ENCODE measurements around the gene ABLIM1.

The ABLIM1 gene

DNA sequence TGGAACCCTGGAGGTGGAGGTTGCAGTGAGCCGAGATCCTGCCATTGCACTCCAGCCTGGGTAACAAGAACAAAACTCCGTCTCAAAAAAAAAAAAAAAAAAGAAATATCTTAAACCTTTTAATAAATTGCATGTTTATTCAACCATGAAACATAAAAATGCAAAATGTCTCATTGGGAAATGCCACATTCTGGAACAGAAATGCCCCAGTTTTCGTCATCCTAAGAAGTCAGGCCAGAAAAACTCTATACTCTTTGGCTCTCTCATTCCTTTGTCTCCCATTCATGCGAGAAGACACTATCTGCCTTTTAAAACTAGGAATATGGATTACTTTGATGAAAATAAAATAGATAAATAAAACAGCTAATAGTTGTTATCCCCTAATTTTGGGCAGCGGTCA, 21.5 kb upstream of the ABLIM1 start:
- DNase-seq: no peak

DNA sequence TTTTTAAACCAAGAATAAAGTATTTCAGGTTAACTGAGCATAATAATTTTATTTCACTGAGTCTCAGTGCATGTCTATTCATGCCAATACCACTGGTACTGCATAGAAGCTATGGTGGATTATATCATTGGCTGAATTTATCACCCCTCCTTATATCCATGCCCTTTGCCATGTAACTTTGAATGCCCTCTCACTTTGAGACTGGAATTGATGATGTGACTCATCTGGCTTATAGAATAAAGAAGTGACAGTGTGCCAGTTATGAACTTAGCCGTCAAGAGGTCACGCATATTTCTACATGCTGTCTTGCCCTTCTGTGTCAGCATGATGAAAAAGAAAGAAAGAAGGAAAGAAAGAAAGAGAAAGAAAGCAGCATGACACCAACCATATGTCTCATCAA, 20.7 kb upstream of the ABLIM1 start:
- no peak for DNase-seq

DNA sequence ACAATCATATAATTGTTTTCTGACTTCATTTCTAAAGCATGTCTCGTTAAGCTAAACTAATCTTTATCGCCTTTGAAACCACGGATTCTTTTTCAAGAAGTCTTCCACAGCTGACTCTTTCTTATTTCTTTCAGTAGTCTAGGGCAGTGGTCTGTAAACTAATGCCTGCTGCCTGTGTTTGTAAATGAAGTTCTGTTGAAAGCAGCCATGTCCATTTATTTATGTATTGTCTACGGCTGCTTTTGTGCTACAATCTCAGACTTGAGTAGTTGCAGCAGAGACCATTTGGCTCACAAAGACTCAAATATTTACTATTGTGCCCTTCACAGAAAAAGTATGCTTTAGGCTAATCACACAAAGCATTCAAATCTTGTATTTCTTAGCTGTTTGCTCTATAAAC, 20.3 kb upstream of the ABLIM1 start:
- DNase-seq: no peak

DNA sequence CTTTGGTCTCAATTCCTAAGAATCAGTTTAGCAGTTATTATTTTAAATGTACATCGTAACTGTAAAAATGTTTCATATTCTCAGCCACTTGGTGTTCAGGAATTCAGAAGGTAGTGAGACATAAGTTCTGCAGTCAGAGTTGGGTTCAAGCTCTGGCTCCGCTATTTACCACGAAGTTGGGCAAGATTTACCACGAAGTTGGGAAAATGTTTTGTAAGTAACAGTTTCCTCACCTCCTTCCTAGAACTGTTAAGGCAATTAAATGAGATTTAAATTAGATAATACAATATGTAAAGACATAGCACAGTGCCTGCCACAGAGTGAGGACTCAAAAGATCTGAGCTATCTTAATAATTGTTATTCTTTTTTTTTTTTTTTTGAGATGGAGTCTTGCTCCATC, 16.3 kb upstream of the ABLIM1 start:
- no peak for DNase-seq

DNA sequence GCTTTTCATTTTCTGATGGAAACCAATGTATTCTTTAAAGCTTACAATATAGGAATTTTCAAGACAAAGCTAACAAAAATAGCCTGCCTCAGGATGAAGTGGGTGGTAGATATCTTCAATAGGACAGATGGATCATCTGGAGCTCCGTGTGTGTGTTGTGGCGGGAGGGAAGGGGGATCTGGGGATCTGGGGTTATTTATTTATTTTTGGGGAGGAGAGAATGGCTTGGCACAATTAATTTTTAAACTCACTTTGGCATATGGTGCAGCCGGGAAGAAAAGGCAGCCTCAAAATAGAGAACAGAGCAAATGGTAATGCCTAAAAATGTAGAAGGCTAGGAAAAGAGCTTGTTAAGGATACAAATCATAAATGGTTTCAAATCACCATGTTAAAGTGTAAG, 11.6 kb upstream of the ABLIM1 start:
- DNase-seq: no peak

DNA sequence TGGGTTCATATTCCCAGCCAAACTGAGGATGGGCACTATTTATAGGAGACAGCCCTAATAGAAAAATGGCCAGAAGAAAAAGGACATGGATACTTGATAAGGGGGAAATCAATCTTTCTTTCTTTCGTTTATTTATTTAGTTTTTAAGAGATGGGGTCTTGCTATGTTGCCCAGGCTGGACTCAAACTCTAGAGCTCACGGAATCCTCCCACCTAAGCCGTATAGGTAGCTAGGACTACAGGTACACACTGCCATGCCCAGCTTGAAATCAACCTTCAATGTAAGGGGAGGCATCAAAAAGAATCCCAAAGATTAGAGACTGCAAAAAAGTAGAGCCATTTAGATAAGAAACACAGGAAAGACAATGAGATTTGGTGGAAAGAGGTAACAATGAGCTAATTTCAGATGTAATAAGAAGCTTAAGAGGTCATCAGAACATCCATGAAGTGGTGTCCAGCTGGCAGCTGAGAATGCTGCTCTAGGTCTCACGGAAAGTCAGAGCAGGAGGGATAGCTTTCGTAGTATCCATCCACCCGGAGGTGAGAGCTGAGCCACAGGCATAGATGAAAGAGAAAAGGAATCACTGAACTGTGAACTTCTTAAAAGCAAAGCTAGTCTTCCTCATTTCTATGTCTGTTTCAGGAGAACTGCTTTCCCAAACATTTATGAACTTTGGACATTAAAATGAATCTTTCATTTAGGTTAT, 10.5 kb upstream of the ABLIM1 start:
- no peak for DNase-seq

DNA sequence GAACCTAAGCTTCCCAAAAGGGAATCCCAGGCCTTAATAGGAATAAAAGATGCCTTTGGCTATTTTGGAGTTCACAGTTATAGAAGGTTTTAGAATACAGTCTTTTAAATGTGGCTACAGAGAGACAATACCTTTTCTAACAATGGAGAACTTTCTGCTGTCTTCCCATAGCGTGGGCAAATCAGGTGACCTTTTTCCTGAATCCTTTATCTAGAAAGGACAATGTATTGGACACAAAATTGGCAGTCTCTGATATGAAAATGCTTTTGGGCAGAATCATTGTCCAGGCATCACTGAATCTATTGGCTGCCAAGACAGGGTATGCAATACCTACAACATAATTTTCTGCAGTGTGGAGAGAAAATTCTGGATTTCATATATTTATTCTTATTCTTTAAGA, 7.8 kb upstream of the ABLIM1 start:
- DNase-seq: no peak

DNA sequence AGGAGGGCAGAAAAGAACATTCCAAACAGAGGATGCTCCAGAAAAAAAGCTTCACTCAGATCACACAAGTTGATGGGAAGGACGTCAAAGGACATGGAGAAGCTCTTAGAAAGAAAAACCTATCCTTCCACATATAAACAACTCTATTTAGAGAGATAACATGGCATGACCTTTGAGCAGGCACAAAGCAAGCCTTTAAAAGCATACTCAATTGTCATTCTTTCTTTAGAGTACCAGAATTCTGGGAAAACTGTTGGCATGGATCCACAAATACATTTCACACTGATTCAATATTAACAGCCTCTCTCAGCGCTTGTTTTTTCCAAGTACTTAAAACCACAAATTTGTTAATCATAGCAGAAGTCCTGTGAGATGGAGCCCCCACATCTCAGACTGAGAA, 7.3 kb upstream of the ABLIM1 start:
- DNase-seq: no peak

DNA sequence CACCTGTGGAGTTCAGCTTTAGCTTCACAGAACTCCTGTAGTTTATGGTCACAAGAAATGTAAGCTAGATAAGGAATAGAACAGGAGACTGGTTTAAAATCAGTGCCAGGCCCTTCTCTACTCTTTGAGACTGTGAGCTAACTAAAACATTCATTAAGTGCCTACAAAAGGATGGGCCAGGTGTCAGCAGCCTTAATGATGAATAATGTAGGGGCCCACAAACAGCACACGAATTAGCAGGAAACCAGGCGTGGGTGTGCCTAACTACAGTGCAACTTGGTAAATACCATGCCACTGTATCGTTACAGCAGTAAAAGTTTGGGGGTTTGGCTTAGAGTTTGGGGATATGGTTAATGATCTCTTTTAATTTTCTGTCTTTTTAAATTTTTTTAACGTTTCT, 6.1 kb upstream of the ABLIM1 start:
- no peak for DNase-seq

DNA sequence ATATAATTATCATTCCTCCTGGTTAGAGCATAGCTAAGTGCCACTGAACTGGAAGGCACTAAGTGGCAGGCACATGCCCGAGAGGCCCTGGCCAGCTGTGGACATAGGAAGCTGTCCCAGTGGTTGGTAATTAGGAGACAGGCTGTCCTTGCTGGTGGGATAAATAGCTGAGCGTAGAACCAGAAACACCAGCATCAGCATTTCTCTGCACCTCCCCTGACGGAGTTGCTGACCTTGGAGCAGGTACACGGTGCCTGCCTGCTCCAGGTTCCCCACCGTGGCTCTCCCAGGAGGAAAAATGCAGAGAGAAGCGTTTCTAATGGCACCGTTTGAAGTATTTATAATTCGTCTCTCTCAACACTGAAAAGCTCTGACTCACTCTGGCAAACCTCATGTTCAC, 5.6 kb upstream of the ABLIM1 start:
- no peak for DNase-seq

DNA sequence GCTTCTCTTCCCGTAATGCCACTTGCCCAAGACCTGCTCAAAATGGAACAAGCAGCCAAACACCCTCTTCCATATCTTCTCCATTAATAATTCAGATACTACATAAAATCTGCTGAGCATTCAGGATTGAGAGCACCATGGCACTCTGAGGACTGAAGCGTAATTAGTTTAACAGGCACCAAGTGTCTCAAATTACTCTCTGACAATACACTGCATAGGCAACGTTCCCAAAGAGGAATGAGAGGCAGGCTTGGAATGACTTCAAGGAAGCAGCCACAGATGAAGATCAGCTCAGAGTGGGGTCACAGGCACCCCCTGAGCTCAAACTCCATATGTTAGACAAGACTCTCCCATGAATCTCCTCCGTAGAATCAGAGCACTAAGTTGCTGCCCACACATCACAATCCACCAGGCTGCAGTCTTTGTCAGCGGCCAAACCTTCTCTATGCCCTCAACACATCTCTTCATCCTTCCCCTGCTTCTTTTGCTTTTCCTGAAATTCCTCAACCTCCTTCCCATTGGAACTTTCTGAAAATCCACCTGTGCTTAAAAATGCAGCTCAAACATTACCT, 4.7 kb upstream of the ABLIM1 start:
- no peak for DNase-seq

DNA sequence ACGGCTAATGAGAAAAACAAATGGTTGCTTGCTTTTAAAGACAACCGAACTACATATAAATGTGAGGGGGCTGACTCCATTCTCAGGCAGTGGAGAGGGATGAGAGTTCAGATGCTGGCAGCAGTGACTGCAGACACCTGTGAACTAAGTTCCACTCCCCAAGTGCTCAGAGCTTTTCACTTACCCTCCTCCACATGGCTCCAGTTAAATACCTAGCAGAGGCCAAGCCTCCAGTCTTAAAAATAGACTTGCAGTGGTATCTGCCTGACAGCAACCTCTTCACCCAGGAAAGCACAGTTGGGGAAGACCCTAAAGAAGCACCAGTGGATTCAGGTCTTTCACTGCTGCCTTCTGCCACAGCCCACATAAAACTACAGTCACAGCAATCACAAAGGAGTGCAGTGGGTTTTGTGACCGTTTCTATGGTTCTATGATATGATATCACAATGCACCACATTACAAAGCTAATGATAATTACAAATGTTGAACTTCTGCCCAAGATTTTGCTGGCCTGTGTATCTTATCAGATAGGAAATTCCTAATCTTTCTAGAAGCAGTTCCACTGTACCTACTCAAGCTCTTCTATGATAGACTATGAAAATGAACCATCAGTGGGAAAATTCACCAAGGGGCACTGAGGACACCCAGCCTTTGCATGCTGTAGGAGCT, 3.3 kb upstream of the ABLIM1 start:
- DNase-seq: no peak

DNA sequence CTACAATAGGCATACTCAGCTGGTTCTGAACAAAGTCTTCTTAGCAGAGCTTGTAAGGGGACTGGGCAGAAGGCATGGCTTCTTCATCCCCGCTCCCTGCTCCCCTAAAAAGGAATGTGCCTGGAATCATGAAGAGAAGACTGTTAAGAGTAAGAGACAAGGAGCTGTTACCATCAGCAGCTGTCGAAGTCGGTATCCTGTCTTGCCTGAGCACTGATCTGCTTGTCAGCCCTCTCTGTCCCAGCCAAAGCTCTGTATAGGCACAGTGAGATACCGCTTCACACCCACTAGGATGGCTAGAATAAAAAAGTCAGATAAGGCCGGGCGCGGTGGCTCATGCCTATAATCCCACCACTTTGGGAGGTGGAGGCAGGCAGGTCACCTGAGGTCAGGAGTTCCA, 2.4 kb downstream of the ABLIM1 start:
- DNase-seq: no peak

DNA sequence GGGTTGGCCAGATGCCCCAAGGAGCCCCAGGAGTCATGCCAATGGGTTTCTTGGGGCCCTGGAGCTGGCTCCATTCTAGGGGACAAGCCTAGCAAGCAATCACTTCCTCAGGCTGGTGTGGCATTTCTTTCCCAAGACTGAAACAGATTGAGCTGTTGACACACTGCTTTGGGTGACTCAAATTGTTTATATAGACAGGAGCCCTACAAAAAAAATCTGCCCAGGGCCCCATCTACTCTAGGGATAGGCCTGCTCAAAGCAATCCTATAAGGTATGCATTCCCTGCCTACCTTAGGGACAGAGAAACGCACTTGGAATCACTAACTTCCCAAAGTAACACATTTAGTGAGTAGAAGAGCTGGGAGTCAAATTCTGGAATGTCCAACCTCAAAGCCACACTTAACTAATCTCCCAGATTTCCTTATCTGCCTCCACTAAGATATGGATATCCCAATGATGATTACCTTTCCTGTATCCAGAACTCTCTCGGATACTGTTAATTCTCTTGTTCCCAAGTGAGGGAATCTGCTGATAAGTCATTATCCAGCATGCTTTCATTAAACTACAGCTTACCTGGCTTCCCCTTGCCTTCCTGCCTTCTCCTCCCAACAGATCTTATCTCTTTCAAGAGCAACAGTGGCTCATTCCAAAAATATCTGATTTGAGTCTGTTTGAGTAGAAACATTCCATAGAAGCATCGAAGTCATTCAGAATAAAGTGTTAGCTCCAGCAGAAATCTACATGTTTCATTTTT, 3.1 kb downstream of the ABLIM1 start:
- DNase-seq: no peak

DNA sequence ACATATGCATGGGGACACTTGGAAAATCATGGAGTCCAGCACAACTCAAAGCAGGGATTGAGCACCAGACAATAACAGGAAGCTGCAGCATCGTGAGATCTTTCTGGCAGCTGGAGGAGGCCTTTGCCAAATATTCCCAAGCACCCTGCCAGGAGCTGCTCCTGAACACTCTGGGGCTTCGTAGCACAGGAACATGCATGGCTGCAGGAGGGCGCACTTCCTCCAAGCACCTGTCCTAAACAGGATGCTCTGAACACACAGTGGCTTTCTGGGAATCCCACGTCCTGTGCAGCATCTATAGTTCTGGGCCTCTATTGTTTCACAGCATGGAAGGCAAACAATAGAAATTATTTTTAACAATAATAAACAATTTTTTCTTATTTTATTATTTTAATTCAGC, 4.1 kb downstream of the ABLIM1 start:
- DNase-seq: peak; percentile 58

DNA sequence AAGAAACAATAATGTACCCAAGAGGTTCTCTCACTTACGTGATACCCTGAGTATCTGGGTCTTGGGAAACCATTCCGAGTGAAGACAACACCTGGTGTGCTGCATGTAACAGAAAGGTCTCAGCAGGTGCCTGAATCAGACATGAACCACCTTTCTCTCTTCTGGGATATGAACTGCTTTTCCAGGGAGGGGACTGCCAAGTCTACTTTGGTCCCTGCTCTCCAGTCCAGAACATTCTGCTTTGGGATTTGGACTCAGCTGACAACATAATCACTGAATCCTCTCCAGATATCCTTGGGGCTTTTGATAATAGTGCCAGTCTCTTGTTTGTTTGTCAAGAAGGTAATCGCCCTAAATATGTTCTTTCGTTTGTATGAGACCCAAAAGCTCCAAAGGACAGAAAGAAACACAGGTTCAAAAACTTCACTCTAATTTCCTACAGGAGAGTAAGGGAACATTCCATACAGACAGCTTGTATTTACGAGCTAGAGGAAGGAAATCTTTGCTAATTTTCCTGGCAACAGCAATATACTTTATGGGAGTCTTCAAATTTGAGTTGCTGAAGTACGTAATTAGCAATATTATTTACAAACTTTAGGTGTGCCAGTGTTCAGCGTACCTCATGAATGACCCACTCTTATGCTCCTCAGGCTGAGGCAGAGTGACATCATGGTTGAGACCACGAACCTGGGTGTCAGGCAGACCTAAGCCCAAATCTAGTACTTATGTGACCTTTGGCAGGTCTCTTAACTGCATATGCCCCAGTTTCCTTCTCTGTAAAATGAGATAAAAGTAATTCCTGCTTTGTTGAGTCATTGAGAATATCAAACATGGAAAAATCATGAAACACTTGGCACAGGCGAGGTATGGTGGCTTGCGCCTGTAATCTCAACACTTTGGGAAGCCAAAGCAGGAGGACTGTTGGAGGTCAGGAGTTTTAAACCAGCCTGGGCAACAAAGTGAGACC, 5.4 kb downstream of the ABLIM1 start:
- no peak for DNase-seq

DNA sequence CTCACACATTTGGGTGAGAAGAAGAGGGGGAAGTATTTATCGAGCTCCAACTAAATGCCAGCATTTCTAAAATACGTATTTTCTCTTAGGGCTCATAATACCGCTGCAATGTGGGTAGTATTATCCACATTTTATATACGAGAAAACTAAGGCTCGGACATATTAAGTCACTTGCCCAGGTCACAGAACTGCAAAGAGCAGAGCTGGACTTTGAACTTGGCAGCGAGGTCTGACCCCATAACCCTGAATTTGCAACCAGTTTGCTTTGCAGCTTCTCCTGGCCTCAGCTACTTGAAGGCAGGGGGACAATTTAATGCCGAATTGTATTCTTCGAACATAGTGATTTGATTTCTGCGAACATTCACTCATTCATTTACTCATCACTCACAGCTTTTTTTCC, 7.2 kb downstream of the ABLIM1 start:
- DNase-seq: no peak

DNA sequence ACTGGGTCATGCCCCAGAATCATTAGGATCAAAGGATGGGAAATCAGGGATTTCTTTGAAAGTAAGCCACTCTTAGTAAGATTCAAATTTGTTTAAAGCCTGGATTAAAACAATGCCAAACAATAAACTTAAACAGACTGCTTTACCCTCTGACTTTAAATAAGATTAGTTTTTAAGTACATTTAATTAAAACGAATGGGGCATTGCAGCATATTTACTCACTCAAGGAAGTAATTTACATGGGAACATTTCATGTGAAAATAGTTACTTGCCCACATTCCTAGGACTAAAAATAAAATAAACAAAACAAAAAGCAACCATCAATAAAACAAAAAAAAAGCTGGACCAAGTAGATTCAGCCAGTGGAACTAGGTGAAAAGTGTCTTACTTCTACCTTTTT, 7.8 kb downstream of the ABLIM1 start:
- DNase-seq: no peak

DNA sequence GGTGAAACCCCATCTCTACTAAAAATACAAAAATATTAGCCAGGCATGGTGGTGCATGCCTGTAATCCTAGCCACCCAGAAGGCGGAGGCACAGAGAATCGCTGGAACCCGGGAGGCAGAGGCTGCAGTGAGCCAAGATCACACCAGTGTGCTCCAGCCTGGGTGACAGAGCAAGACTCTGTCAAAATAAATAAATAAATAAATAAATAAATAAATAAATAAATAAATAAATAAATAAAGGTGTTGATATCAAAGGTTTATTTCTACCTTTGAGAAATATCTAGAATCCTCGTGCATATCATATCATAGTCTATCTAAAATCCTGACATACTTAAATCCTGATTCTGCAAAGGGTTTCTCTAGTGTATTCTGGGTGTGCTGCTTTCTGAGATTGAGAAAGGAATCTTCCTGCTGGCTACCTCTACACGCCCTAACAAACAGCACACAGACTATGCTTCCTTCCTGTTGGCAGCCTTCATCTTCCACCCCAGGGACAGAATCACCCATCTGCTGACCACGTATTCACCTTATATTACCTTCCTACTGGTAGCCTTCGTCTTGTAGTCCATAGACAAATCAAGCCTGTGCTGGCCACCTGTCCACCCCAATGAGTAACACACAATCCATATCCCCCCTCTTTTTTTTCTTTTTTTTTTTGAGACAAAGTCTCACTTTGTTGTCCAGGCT, 8.7 kb downstream of the ABLIM1 start:
- DNase-seq: no peak

DNA sequence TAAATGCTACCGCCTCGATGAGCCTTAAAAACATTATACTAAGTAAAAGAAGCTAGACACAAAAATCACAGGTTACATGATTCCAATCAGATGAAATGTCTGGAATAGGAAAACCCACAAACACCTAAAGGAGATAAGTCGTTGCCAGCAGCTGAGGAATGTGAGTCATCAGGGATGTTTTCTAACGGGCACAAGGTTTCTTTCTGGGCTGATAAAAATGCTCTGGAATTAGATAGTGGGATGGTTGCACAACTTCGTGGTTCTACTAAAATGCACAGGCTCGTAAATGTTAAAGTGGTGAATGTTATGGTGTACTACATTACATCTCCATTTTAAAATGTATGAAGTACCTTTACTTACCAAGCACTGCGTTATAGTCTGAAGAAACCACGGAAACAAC, 9.7 kb downstream of the ABLIM1 start:
- DNase-seq: no peak

DNA sequence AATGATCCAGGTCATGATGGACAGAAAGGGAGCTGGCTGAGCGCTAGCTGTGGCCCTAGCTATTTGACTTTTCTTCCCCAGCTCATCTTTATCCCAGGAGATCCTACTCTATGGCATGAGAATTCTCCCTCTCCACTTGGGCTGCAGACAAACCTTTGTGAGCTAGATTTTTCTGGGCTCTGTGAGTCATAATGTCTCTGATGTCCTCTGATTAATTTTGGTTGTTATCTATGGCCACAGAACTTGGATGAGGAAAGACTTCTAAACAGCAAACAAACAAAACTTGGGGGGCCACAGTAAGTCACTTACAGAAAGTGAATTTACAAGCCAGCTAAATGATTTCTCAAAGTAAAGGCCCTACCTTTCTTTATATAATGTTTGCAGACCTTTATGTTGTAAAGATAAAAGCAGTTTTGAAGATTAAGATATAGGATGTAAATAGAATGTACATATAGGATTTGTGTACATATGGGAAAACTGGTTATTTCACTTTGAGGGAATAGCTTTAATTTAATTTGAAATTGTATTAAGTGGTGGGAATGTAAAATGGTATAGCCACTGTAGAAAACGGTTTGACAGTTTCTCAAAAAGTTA, 10.4 kb downstream of the ABLIM1 start:
- DNase-seq: no peak

DNA sequence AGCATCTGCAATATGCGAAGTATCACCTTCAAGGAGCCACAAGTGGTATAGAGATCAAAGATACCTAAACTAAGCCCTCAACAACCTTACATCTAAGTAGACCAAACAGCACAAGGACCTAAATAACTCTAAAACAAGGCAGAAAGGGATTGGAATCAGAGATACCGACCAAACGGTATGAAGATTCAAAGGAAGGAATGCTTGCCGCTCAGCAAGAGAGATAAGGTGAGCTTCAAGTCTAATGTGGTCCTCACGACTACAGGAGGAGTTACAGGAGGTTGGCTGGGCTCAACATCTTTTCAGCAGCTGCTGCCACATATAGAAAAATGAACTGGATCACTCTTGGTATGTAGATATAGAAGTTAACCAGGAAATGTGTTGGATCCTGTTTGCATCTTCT, 11.6 kb downstream of the ABLIM1 start:
- no peak for DNase-seq
